HG03103 (cell line): ENCODE measurements around the gene CIB1.

Experiments used
- ATAC-seq: cut with Tn5 transposase; IDR thresholded peaks from one replicate; pipeline ENCODE4 v1.9.1; 2021; ENCODE audit warnings: low read depth; ENCODE audit not compliant: unreplicated experiment

The CIB1 gene

DNA sequence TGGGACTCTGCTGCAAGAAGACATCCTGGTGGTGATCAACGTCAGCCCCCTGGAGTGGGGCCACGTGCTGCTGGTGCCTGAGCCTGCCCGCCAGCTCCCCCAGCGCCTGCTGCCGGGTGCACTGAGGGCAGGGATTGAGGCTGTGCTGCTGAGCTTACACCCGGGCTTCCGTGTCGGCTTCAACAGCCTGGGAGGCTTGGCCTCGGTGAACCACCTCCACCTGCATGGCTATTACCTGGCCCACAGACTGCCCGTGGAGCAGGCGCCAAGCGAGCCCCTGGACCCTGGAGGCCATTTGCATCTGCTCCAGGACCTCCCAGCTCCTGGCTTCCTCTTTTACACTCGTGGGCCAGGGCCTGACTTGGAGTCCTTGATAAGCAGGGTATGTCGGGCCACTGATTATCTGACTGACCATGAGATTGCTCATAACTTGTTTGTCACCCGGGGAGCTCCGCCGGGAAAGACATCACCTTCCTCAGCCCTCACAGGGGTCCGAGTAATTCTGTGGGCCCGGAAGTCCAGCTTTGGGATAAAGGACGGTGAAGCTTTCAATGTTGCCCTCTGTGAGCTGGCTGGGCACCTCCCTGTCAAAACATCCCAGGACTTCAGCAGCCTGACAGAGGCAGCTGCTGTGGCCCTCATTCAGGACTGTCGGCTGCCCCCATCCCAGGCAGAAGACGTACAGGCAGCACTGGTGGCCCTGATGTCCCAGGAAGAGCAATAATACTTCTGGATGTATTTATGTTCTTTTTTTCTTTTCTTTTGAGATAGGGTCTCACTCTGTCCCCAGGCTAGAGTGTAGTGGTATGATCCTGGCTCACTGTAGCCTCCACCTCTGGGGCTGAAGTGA lies 7.8 kb upstream of the CIB1 start:
- ATAC-seq, result no peak

DNA sequence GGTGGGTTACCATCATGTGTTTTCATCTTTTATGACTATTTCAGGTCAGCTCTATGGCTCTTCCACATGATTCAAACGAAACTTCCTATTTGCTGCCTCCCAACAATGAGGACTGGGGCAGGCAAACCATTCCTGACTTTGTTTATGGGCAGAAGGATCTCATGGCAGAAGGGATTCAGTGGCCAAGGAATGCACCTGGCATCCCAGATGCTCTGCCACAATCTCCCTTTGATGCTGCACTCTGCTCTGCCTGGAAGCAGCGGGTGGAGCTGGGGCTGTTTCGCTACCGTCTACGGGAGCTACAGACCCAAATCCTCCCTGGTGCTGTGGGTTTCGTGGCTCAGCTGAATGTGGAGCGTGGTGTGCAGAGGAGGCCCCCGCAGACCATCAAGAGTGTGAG lies 7.1 kb upstream of the CIB1 start:
- ATAC-seq, result no peak

DNA sequence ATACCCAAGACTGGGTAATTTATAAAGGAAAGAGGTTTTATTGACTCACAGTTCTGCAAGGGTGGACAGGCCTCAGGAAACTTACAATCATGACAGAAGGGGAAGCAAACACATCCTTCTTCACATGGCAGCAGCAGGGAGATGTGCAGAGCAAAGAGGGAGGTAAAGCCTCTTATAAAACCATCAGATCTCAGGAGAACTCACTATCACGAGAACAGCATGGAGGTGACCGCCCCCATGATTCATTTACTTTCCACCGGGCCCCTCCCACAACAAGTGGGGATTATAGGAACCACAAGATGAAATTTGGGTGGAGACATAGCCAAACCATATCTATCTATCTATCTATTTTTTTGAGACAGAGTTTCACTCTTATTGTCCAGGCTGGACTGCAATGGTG lies 5.6 kb upstream of the CIB1 start:
- no peak for ATAC-seq

DNA sequence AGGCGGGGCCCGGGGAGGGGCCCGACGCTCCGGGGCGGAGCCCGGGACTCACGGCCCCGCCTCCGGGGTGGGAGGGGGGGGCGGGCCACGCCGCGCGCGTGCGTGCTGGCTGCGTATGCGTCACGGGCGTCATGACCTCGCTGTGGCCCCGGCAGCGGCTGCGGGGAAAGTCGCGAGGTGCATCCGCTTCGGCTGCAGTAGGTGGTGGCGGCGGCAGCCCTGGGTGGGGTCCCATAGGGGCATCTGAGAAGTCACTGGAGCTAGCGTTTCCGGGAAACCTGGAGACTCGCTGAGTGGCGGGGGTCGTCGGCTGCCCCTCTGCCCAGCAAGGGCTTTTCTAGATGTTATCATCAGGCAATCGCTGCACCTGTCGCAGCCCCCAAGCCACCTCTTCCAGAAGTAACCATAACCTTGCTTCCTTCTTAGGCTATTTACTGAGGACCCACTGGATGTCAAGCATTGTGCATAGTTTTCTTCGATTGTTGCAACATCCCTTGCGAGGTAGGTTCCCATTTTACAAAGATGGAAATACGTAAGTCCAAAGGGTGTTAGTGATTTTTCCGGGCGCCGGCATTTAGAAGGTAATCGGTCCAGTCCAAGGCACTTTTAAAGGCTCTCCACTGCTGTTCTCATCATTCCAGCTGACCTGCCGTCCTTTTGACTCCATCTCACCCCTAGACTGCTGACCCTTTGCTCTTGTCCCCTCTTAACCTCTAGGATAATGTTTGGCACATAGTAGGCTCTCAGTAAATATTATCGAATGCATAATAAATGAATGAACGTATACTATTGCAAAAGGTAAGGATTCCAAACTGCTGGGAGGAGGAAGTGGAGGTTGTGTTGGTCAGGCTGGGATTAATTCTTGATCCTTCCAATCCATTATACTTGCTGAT lies 601 bp upstream of the CIB1 start, which contains the start of gene GDPGP1:
TSS of gene GDPGP1 (plus strand) at position 114 of the 893 bp plus-strand sequence. CDS start 6,700 bp downstream, outside the sequence.
- ATAC-seq, result no peak

DNA sequence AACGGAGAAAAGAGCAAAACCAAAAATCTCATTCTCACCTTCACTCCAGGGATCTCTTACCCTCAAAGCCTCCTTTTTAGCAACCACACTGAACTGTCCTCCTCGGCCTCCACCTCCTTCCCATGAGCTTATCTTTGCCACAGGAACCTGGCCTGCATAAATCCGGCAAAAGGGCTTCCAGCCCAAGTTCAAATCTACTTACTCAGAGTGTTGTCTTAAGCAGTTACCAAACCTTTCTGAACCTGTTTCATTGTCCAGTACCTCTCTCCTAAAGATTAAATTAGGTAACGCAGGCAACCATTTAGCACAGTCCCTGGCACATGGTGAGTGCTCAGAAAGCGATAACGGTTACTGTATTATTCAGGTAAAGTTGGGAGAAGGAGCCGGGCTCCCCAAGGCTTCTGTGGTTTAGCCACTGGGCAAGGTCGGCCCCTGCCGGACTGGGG lies 777 bp downstream of the CIB1 start:
- ATAC-seq, result no peak

DNA sequence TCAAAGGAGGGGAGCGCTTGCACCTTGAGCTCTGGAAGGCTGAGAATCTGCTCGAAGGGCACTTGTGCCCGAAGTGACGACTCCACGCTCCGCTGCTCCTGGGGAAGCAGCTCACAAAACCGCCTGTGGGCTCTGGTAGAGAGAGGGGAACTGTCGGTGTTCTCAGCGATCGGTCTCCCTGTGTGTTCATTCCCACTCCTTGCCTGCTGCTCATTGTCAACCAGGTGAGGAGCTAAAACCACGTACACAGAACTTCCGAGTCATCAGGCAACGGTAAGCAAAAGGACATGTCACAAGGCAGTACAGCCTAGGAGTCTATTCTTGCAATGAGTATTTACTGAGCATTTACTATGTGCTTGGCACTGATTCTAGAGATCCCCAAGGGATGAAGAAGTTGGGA lies 1.5 kb downstream of the CIB1 start:
- no peak for ATAC-seq

DNA sequence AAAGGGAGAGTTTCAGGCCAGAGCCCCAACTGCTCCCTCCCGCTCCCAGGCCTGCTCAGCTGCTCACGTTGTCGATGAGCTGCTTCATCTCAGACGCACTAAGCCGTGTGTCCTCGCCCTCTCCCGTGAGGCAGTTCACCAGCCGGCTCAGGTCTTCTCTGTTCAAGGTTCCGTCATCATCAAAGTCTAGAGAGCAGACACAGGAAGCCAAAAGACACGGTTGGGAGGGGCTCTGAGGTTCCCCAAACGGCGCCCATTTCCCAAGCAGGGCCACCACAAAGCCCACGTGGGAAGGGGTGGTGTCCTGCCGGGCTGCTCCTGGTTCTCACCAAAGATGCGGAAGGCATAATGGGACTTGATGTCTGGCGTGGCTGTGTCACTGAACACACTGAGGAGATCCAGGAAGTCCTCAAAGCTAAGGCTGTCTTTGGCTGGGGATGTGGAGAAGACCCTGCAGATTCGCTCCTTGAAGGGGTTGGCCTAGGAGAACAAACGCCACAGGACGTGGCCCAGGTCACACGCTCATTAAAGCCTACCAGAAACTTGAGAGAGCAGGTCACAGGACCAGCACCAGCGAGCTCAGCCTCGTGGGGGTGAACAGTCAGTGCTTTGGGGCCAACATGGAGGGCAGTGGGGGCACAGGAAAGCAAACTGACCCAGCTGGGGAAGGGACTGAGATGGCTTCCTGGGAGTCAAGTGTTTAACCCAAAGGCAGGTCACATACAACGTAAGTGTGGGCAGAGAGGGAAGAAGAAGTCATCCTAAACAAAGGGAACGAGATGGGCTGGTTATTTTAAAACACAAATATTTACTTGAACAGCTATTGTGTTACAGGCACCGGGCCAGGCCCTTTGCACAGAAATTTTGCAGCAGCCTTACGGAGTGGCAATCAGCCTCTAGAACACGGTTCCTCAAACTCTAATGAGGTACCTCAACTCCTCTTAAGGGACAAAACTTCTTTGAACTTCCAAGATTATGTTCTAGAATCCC lies 2.4 kb downstream of the CIB1 start:
- no peak for ATAC-seq

DNA sequence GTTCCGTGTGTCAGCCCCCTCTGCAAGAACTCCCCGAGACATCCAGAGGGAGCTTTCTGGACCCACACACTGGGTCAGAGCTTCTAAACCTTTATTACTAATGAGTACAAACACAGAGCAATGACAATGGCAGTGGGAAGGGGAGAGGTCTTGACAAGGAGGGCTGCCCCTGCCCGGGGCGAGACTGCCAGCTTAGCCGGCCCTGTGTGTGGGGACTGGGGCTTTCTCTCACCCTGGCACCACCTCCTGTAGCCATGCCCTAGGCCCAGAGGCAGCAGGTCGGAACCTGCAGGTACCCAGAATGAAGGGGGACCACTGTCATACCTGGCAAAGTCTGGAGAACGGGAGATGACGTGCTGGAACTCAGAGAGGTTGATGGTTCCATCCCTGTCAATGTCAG lies 3.1 kb downstream of the CIB1 start:
- ATAC-seq, result no peak

DNA sequence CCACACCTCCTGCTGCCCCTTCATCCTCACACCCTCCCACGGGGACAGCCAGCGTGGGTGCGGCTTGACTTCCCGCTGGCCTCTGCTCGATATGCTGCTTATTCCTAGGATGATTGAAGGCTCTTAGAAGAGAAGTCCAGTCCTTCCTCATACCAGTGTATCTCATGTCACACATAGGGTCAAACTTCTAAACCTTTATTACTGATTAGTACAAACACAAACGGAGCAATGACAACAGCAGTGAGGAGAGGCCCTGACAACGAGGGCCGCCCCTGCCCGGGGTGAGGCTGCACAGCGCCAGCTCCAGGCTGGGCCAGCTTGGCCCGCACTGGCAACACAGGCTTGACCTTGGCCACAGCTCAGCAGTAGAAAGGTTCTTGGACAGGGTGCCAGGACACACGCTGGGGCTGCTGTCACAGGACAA lies 3.7 kb downstream of the CIB1 start:
- no peak for ATAC-seq

DNA sequence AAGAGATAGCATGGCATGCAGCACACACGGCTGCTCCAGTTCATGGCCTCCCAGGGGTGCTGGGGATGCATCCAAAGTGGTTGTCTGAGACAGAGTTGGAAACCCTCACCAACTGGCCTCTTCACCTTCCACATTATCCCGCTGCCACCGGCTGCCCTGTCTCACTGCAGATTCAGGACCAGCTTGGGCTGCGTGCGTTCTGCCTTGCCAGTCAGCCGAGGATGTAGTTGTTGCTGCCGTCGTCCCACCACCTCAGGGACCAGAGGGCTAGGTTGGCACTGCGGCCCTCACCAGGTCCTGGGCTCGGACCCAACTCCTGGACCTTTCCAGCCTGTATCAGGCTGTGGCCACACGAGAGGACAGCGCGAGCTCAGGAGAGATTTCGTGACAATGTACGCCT lies 4.8 kb downstream of the CIB1 start:
- ATAC-seq, result no peak

DNA sequence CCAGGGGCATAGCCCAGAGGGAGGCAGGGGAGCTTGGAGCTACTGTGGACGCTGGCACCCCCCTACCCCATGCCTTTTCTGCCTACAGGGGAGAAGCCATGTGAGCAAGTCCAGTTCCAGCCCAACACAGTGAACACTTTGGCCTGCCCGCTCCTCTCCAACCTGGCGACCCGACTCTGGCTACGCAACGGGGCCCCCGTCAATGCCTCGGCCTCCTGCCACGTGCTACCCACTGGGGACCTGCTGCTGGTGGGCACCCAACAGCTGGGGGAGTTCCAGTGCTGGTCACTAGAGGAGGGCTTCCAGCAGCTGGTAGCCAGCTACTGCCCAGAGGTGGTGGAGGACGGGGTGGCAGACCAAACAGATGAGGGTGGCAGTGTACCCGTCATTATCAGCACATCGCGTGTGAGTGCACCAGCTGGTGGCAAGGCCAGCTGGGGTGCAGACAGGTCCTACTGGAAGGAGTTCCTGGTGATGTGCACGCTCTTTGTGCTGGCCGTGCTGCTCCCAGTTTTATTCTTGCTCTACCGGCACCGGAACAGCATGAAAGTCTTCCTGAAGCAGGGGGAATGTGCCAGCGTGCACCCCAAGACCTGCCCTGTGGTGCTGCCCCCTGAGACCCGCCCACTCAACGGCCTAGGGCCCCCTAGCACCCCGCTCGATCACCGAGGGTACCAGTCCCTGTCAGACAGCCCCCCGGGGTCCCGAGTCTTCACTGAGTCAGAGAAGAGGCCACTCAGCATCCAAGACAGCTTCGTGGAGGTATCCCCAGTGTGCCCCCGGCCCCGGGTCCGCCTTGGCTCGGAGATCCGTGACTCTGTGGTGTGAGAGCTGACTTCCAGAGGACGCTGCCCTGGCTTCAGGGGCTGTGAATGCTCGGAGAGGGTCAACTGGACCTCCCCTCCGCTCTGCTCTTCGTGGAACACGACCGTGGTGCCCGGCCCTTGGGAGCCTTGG lies 5.6 kb downstream of the CIB1 start:
- no peak for ATAC-seq

DNA sequence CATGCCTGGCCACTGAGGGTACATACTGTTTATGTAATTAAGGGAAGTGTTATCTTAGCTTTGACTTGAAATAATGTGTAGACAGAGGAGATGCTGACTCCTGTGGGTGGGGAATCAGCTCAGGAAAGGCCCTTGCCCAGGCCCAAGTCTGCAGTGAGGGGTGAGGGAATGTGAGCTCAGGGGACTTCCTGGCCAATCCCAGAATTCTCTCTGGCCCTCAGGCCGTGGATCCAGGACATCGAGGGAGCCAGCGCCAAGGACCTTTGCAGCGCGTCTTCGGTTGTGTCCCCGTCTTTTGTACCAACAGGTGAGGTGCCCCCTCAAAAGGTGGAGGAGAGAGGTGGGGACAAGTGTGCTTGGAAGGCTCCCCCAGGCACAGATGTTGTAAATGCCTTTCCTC lies 6.4 kb downstream of the CIB1 start:
- ATAC-seq, result no peak

DNA sequence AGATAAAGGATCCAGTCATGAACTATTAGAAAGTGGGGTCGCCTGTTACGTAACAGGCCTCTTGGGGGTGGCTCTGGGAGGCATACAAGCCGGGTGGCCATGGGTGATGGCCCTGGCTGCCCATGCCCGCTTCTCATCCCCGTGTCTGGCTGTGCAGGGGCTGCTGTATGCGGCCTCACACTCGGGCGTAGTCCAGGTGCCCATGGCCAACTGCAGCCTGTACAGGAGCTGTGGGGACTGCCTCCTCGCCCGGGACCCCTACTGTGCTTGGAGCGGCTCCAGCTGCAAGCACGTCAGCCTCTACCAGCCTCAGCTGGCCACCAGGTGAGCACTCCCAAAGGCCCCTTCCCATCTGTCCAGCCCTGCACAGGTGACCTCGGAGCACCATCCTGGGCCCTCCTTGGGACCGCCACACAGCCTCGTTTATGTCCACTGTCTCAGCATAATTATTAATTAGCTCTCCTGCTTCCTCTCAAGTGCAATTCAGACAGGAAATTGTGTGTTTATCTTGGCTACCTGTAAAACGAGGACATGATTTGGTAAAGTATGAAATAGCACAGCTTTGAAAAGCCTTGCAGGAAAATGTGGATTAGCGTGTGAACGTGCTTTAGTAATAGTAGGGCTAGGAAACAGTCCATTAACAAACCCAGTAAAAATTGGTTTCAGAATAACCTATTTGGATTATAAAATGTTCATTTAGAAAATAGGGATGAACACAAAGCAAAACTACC lies 8.1 kb downstream of the CIB1 start:
- no peak for ATAC-seq

DNA sequence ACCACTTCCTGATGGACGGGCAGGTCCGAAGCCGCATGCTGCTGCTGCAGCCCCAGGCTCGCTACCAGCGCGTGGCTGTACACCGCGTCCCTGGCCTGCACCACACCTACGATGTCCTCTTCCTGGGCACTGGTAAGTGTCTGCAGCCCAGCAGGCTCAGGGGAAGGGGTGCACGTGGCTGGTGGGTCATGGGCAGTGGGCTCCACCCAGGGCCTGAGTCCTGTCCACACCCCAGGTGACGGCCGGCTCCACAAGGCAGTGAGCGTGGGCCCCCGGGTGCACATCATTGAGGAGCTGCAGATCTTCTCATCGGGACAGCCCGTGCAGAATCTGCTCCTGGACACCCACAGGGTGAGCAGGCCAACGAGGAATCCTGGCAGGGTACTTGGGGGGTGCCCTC lies 8.7 kb downstream of the CIB1 start:
- ATAC-seq, result no peak

DNA sequence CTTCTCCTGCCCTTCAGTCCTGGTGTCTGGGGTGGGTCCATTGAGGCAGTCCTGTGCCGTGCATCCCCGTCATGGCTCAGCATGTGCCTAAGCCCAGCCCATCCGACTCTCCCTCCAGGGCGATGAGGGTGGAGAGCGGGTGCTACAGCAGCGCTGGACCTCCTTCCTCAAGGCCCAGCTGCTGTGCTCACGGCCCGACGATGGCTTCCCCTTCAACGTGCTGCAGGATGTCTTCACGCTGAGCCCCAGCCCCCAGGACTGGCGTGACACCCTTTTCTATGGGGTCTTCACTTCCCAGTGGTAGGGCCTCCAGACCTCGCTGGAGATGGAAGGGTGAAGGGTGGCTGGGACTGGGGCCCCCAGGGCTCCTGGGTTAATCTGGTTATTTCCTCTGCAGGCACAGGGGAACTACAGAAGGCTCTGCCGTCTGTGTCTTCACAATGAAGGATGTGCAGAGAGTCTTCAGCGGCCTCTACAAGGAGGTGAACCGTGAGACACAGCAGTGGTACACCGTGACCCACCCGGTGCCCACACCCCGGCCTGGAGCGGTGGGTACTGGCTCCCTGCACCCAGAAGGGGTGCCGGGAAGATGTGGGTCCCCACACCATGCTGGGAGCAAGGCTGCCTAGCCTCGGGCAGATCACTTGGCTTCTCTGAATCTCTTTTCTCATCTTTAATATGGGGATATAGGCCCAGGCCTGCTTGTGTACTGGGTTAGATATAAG lies 10.1 kb downstream of the CIB1 start:
- ATAC-seq, result no peak

DNA sequence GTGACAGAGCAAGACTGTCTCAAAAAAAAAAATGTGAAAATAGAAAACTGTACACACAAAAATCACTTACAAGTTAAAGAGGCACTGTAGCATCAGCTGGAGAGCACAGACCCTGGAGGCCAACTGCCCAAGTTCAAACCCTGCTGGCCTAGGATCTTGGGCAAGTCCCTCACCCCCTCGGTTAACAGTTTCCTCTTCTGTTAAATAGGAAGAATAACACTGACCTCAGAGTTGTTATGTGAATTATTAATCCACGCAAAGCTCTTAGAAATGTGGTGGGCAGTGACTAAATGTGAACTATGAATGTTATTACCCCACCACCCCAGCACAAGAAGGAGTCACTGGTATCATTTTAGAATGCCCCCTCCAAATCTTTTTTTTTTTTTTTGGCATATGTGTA lies 11.2 kb downstream of the CIB1 start:
- ATAC-seq, result no peak

DNA sequence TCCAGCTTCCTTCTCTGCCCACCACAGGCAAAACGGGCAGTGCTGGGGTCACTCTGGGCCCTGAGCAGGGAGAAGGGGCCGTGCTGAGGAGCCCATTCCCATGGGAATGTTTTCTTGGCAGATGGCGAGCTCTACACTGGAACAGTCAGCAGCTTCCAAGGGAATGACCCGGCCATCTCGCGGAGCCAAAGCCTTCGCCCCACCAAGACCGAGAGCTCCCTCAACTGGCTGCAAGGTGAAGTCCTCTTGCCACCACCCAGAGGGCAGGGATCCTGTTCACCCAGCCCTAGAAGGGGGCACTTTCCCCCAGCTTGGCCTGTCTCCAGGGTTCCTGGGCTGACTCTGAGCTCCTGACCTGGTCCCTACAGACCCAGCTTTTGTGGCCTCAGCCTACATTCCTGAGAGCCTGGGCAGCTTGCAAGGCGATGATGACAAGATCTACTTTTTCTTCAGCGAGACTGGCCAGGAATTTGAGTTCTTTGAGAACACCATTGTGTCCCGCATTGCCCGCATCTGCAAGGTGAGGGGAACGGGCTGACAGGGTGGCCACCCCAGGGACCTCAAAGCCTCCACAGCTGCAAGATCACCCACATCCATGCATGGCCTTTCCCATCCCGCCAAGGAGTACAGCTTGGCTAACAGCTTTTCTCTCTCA lies 12.4 kb downstream of the CIB1 start:
- no peak for ATAC-seq
